ENCODE results near the gene TMCO4. TPM values are rescaled to one million over a fixed set of nuclear protein-coding genes. Genes with fewer than 3 reads are reported as not detected.

Gene TMCO4
- total RNA-seq, 1 donor from 2014 or later: 28.7 TPM

DNA sequence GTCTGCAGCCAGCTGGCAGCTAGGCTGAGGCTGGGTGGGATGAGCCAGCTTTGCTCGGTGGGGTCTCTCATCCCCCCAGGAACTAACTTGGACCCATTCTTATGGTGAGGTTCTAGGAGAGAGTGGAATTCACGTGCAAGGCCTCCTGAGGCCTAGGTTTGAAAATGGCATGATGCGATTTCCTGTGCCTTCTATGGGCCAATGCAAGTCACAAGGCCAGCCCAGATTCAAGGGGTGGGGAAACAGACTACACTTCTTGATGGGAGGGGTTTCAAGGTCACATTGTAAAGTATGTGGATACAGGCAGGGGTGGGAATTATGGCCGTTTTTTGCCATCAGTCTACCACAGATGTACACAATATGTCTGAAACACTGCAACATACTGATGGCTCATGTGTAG lies 86.8 kb downstream of the TMCO4 start:
- Histone ChIP-seq H3K36me3 (no peaks in the 10 kb centered on the region), H3K27me3 (no peaks in the 10 kb centered on the region), H3K4me3 (no peak overlapping the region), H3K27ac (no peak overlapping the region), H3K4me1 (no peaks in the 10 kb centered on the region), H3K9me3 (no peaks in the 10 kb centered on the region)
- no peak for TF ChIP-seq POLR2A (IDR thresholded peaks at IDR 0.05)
- no peak for TF ChIP-seq POLR2AphosphoS5 (IDR thresholded peaks at IDR 0.05; ENCODE audit: insufficient read depth in 1 of 2, low read depth in 1 of 2)
- TF ChIP-seq, protein P1, sequence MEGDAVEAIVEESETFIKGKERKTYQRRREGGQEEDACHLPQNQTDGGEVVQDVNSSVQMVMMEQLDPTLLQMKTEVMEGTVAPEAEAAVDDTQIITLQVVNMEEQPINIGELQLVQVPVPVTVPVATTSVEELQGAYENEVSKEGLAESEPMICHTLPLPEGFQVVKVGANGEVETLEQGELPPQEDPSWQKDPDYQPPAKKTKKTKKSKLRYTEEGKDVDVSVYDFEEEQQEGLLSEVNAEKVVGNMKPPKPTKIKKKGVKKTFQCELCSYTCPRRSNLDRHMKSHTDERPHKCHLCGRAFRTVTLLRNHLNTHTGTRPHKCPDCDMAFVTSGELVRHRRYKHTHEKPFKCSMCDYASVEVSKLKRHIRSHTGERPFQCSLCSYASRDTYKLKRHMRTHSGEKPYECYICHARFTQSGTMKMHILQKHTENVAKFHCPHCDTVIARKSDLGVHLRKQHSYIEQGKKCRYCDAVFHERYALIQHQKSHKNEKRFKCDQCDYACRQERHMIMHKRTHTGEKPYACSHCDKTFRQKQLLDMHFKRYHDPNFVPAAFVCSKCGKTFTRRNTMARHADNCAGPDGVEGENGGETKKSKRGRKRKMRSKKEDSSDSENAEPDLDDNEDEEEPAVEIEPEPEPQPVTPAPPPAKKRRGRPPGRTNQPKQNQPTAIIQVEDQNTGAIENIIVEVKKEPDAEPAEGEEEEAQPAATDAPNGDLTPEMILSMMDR (IDR thresholded peaks at IDR 0.05): no peak
- no peak for DNase-seq (ENCODE audit: extremely low spot score in 2 of 2)
- intact Hi-C loops (cut with DNase I): no loop called here

DNA sequence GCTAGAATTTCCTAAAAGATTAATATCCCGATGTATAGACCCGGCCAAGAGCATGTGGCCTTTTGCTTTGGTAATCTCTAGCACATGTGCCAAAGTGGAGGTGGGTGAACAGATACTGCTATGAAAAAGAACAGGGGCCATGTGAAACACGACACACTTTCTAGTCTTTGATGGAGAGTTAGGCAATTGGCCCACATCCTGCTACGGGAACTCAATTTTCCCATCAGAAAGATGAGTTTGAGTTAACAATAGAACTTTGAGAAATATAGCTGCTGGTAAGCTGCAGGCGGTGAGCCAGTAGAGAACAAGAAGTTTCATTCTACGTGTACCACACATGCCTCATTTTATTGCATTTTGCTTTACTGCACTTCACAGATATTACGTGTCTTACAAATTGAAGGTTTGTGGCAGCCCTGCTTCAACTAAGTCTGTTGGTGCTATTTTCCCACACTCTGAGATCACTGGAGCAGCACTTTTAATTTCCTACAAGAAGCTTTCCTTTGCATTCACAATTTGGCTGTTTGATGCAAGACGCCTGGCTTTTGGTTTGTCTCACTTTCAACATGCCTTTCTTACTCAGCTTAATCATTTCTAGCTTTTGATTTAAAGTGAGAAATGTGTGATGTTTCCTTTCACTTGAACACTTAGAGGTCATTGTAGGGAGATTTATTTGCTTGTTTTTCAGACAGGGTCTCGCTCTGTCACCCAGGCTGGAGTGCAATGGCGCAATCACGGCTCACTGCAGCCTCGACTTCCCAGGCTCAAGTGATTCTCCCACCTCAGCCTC lies 88.7 kb downstream of the TMCO4 start:
- H3K9me3 ChIP-seq: no peaks in the 10 kb centered on the region
- H3K4me1 ChIP-seq: no peaks in the 10 kb centered on the region
- H3K27me3 ChIP-seq: no peaks in the 10 kb centered on the region
- no peak overlapping the region for H3K4me3 ChIP-seq
- no peak overlapping the region for H3K27ac ChIP-seq
- no peak for DNase-seq (ENCODE audit: extremely low spot score in 2 of 2)
- intact Hi-C loops (cut with DNase I): no loop called here
- TF ChIP-seq, protein P1 (IDR thresholded peaks at IDR 0.05): no peak
- TF ChIP-seq POLR2A (IDR thresholded peaks at IDR 0.05) (no peak), POLR2AphosphoS5 (IDR thresholded peaks at IDR 0.05; ENCODE audit: insufficient read depth in 1 of 2, low read depth in 1 of 2) (no peak)
- H3K36me3 ChIP-seq: no peaks in the 10 kb centered on the region

DNA sequence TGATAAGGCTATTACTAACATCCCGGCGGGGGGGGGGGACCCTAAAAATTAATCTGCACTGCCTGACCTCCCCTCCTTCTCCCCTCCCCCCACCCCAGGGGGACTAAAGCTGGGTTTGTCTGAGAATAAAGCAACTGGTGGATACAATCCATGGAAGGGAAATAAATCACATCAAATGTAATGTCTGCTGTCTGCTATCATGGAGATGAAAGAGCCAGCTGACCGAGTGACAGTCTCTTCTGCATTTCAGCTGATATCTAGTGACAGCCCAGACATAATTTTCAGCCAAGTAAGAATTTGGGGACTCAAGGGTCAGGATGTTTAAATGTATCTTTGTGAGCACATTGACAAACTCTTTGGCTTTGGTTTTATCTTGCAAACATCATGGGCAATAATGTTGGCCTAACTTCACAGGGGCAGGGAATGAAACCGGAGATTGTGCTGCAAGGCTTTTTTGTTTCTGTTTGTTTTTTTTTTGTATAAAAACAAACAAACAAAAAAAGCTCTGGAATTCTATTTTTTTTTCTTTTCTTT lies 90.4 kb downstream of the TMCO4 start:
- Histone ChIP-seq H3K27ac (no peak overlapping the region), H3K36me3 (no peaks in the 10 kb centered on the region), H3K27me3 (no peaks in the 10 kb centered on the region), H3K4me1 (peaks cover 5% of the 10 kb centered on the region), H3K9me3 (no peaks in the 10 kb centered on the region), H3K4me3 (no peak overlapping the region)
- TF ChIP-seq, protein P1 (IDR thresholded peaks at IDR 0.05): no peak
- no peak for TF ChIP-seq POLR2AphosphoS5 (IDR thresholded peaks at IDR 0.05; ENCODE audit: insufficient read depth in 1 of 2, low read depth in 1 of 2)
- TF ChIP-seq POLR2A (IDR thresholded peaks at IDR 0.05): no peak
- intact Hi-C loops (cut with DNase I): no loop called here
- DNase-seq (ENCODE audit: extremely low spot score in 2 of 2): no peak

DNA sequence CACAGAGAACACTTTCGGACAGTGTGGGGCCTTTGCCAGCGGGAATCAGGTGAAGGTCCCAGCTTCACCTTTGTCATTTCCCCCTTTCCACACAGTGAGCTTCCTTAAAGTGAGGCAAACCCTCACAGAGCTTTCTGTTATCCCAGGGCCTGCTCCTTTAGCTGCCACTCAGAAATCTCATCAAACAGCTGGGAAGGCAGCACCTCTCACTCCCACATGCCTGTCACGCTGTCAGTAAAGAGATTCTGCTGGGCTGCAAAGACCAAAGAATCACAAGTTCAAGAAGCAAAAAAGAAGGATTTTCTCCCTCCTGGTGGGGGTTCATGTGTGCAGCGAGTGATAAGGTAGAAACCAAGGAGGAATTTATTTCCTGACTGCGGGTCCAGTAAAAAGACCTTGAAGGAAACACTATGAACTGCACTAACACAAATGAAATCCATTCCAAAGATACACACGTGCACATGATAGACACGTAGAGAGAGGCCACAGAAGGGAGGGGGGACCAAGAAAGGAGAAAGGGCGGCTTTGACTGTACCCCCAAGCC lies 91.1 kb downstream of the TMCO4 start:
- intact Hi-C loops (cut with DNase I): no loop called here

More for the DNA sequence above, 91.1 kb downstream of the TMCO4 start:
- H3K27ac ChIP-seq: no peak overlapping the region
- H3K9me3 ChIP-seq: no peaks in the 10 kb centered on the region
- no peaks in the 10 kb centered on the region for H3K36me3 ChIP-seq
- TF ChIP-seq, protein P1 (IDR thresholded peaks at IDR 0.05): no peak
- TF ChIP-seq POLR2A (IDR thresholded peaks at IDR 0.05) (no peak), POLR2AphosphoS5 (IDR thresholded peaks at IDR 0.05; ENCODE audit: insufficient read depth in 1 of 2, low read depth in 1 of 2) (no peak)
- no peaks in the 10 kb centered on the region for H3K27me3 ChIP-seq
- H3K4me3 ChIP-seq: no peak overlapping the region
- peaks cover 8% of the 10 kb centered on the region for H3K4me1 ChIP-seq
- no peak for DNase-seq (ENCODE audit: extremely low spot score in 2 of 2)
